K562 (cell line): ENCODE data around the gene COPG2. TPM values are rescaled to one million over a fixed set of nuclear protein-coding genes. Genes with fewer than 3 reads are reported as not detected.

Experiments
- BRD4 ChIP-seq: fragments of 200-600 bp; sonication (generic); IDR thresholded peaks from 2 replicates; pipeline ENCODE4 v1.6.1; 2017; ENCODE audit warnings: inconsistent platforms
- CEBPZ ChIP-seq: fragments of 150-350 bp; IDR thresholded peaks from 2 replicates; pipeline ENCODE4 v1.6.1; 2014; ENCODE audit warnings: low read depth, mild to moderate bottlenecking, low read length, borderline replicate concordance
- CHD1 ChIP-seq: fragments of 200-600 bp; sonication (generic); IDR thresholded peaks from one replicate; pipeline ENCODE4 v1.6.1; 2012; ENCODE audit warnings: mild to moderate bottlenecking, moderate library complexity, low read length, inconsistent platforms
- ESRRA ChIP-seq: fragments of 450-650 bp; IDR thresholded peaks from 2 replicates; pipeline ENCODE4 v1.6.1; 2014; ENCODE audit warnings: low read depth, mild to moderate bottlenecking, moderate library complexity, borderline replicate concordance
- FOS ChIP-seq: IDR thresholded peaks from 3 replicates; pipeline ENCODE4 v1.6.1; 2011; ENCODE audit not compliant: insufficient read length; ENCODE audit errors: extremely low read depth
- FOXJ3 ChIP-seq: sonication (generic); formaldehyde crosslinking; IDR thresholded peaks from 2 replicates; pipeline ENCODE4 v1.4.0; 2020; ENCODE audit warnings: mild to moderate bottlenecking, missing genetic modification reagents
- HNRNPH1 ChIP-seq: fragments of 200-400 bp; formaldehyde crosslinking; optimal IDR thresholded peaks from 2 replicates; pipeline ENCODE3; 2017; ENCODE audit warnings: low read depth, mild to moderate bottlenecking, low read length, moderate library complexity
- L3MBTL2 ChIP-seq: fragments of 450-650 bp; IDR thresholded peaks from 2 replicates; pipeline ENCODE4 v1.6.1; 2016; ENCODE audit warnings: mild to moderate bottlenecking, moderate library complexity
- PHTF2 ChIP-seq: fragments of 250-450 bp; sonication (Bioruptor Pico); IDR thresholded peaks from 2 replicates; pipeline ENCODE4 v1.5.0; 2021; ENCODE audit warnings: mild to moderate bottlenecking
- PURB ChIP-seq: sonication (generic); formaldehyde crosslinking; IDR thresholded peaks from 2 replicates; pipeline ENCODE4 v1.9.0; 2021; ENCODE audit warnings: low read depth, mild to moderate bottlenecking, missing genetic modification reagents
- RBBP5 ChIP-seq: fragments of 200-600 bp; sonication (generic); IDR thresholded peaks from 2 replicates; pipeline ENCODE4 v1.6.1; 2012; ENCODE audit warnings: borderline replicate concordance, mild to moderate bottlenecking, low read length, control low read depth, inconsistent platforms; ENCODE audit not compliant: insufficient read depth, poor library complexity, severe bottlenecking
- RBFOX2 ChIP-seq: fragments of 200-400 bp; formaldehyde crosslinking; IDR thresholded peaks from 2 replicates; pipeline ENCODE4 v1.6.1; 2017; ENCODE audit warnings: low read depth, mild to moderate bottlenecking, low read length, moderate library complexity
- TSHZ1 ChIP-seq: fragments of 250-450 bp; sonication (Bioruptor Pico); IDR thresholded peaks from 2 replicates; pipeline ENCODE4 v1.4.0; 2020; ENCODE audit warnings: mild to moderate bottlenecking, moderate library complexity
- polyA plus RNA-seq, 8 experiments: library from polyadenylated mRNA; depleted of rRNA in 4 of 8; stranded (reverse) in 5 of 8; unstranded in 3 of 8; fragments of >200 nt; fragmentation: Nextera tagmentation in 2 of 8; fragmentation: Illumina TruSeq in 1 of 8; extraction: Ambion mirVana in 2 of 8; extraction: Trizol in 1 of 8; gene quantifications; 2 replicates each; pipeline versions ENCODE4 v1.2.1 to v1.2.3, GENCODE V29; 2011 to 2014; ENCODE audit warnings: inconsistent platforms in 1 of 8, missing spikeins in 1 of 8
- total RNA-seq, 7 experiments: library from RNA; depleted of rRNA in 6 of 7; stranded (reverse); fragments of >200 nt in 6 of 7; fragmentation: Illumina TruSeq in 2 of 7; extraction: Trizol in 2 of 7; gene quantifications; 2 replicates each; pipeline versions ENCODE4 v1.2.1 to v1.2.3, GENCODE V29; 2011 to 2021; ENCODE audit warnings: low replicate concordance in 1 of 7

Gene COPG2
- total and polyA plus RNA-seq, 9 of the 15 experiments (the other 6 are each of a cell fraction or from before 2014, with no cell fraction given), result 6.6 to 104 (median 32.5) TPM

DNA sequence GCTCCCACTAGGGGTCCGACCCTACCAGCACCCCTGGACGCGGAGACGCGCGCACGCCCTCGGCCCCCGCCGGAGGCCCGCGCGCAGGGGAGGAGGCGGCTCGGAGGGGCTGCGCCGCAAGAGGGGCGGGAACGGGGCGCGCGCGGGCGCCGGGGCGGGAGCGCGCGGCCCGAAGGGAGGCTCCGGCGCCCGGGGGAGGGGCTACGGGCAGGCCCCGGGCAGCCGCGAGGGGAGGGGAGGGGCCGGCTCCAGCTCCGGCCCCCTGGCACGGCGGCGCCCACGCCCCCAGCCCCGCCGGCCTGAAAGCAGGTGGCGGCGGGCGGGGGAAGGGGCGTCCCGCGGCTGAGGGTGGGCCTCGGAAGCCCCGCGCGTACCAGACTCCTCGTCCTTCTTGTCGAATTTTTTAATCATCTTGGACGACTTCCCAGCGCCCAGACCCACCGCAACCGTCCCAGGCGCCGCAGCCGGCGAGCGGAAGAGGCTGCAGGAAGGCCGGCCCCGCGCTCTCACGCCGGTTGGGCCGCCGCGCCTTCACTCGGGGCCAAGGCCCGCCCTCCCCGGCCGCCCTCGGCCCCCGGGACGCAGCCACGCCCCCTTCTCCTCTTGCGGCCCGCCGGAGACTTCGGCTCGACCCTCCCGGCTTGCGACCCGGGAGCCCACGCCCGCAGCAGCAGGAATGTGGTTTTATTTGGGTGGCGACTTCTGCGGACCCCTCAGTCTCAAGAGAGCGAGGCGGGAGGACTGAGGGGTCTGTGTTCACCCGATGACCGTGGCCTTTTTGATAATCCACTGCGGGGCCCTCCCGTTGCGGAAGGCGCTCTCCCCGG, at the start of gene COPG2 (continued):
- TF ChIP-seq L3MBTL2, result 0 out of 2 replicates have a peak, but pooled peaks have one; percentile 56
- no peak; the same call in 1 of the 2 replicates for TF ChIP-seq CEBPZ
- TF ChIP-seq RBFOX2, result peak; percentile 80
- peak; percentile 56 for TF ChIP-seq FOS
- no peak for TF ChIP-seq PHTF2 (CRISPR knock-in tag)
- TF ChIP-seq PURB, result no peak
- TF ChIP-seq ESRRA, result peak; percentile 58; the same call in 1 of the 2 replicates
- TF ChIP-seq RBBP5, result peak; percentile 98
- no peak for TF ChIP-seq HNRNPH1
- no peak for TF ChIP-seq FOXJ3 (CRISPR knock-in tag)
- no peak for TF ChIP-seq TSHZ1
- TF ChIP-seq BRD4, result 0 out of 2 replicates have a peak, but pooled peaks have one; percentile 19
- TF ChIP-seq CHD1, result peak; percentile 53
